Urinary bladder (tissue), 4 donors: ENCODE results near the gene MAP2K5. TPM values are rescaled to one million over a fixed set of nuclear protein-coding genes. Genes with fewer than 3 reads are reported as not detected.

Experiments used
- DNase-seq: peaks from one replicate; pipeline ENCODE4 v3.0.0-alpha.2; 2015; ENCODE audit errors: extremely low spot score
- H3K27ac ChIP-seq: one replicate; pipeline ENCODE4 v1.5.1; 2013; ENCODE audit warnings: low read depth, mild to moderate bottlenecking, moderate library complexity
- H3K36me3 ChIP-seq: one replicate; pipeline ENCODE4 v1.6.1; 2013; ENCODE audit warnings: mild to moderate bottlenecking, moderate library complexity; ENCODE audit not compliant: insufficient read depth
- H3K4me1 ChIP-seq: one replicate; pipeline ENCODE4 v1.6.1; 2013; ENCODE audit warnings: mild to moderate bottlenecking, moderate library complexity; ENCODE audit not compliant: insufficient read depth
- H3K4me3 ChIP-seq: one replicate; pipeline ENCODE4 v1.5.1; 2013; ENCODE audit warnings: low read depth, low read length
- WGBS: extraction: QIAGEN DNeasy Blood & Tissue Kit; methylation state at CpG from one replicate; pipeline ENCODE4 v1.1.7; 2013; 5-methylcytosine and 5-hydroxymethylcytosine counted together
- polyA plus RNA-seq: library from polyadenylated mRNA; stranded (reverse); fragments of 200-250 nt; gene quantifications from one replicate; pipeline ENCODE4 v1.2.3, GENCODE V29; 2013
- small RNA-seq: library from RNA; depleted of rRNA; stranded (forward); fragments of <200 nt; gene quantifications from one replicate; pipeline ENCODE3, GENCODE V24; 2014
- total RNA-seq: library from RNA; depleted of rRNA; stranded (reverse); fragments of >200 nt; gene quantifications from one replicate; pipeline ENCODE4 v1.2.3, GENCODE V29; 2014
- donor health status: healthy with polysubstance abuse.
- donor health status: healthy.

Gene MAP2K5
- total and polyA plus RNA-seq, 2 donors: 15.4 to 17.3 TPM

DNA sequence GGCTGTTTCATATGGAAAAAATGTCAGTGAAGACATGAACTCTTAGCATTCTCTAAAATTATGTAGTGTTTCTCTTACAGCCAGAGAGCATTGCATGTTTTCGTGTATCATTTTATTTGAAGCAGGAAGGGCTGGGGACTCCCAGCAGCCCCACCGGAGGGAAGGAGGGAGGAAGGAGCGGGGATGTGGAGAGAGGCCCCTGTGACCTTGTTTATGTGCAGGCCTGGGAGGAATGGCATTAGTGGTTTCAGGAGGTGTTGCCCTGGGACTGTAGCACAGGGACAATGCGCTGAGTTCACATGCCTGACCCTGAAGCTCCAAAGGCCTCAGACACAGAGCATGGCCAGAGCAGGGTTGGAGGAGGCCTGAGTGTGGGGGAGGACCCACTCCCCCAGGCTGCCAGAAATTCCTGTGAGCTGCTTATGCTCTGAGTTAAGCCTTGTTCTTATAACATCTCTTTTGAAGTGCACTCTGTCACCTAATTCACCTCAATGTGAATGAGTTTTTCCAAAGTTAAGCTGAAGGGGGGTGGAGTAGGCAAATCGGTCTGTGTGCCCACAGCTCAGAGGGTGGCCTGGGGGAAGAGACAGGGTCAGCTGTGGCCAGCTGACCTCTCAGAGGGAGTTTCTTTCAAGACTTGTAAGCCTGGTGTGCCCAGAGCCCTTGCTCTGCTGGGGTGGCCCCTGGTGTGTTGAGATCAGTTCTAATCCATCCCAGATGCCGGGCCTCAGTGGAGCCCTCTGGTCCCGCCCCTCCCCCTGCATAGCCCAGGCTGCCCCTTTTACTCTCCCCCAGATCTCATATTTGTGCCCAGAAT lies 301.3 kb downstream of the MAP2K5 start:
- DNase-seq: no peak
- no peaks in the 10 kb centered on the region for H3K4me1 ChIP-seq
- H3K4me3 ChIP-seq: no peak overlapping the region
- 66% methylated on average over 7 of the region's 7 CpGs for WGBS
- no peak overlapping the region for H3K27ac ChIP-seq
- no peaks in the 10 kb centered on the region for H3K36me3 ChIP-seq

DNA sequence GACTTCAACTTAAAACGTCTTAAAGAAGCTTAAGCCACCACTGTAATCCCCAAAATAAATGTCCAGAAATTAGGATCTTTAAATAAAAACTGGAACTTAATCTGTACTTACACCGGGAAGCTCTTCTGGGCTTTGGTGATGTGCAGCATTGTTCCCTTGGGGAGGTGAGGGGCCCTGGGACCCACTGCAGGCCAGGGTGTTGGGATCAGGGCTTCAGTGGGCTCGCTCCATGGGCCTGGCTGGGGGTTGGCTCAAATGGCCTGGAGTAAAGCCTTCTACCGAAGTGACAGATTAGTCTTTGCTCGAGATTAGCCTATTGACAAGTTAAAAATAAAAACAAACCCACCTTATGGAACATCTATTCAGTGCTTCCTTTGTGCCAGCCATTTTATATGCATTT lies 303.5 kb downstream of the MAP2K5 start:
- H3K4me1 ChIP-seq: no peaks in the 10 kb centered on the region
- no peak for DNase-seq
- WGBS: 88% methylated on average over 5 of the region's 5 CpGs
- no peak overlapping the region for H3K4me3 ChIP-seq
- H3K27ac ChIP-seq: no peak overlapping the region
- H3K36me3 ChIP-seq: no peaks in the 10 kb centered on the region

DNA sequence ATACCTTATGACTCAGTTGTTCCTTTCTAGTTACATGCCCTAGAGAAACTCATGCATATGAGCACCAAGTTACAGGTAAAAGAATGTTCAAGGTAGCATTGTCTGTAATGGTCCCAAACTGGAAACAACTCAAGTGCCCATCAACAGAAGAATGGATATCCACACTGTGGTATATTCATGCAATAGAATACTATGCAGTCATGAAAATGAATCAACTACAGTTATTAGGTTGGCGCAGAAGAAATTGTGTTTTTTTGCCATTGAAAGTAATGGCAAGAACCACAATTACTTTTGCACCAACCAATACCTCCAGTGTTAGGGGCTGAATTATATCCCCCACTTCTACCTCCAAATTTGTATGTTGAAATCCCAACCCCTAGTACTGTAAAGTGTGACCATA lies 307.0 kb downstream of the MAP2K5 start:
- WGBS: 100% methylated on average over 1 of the region's 1 CpG
- DNase-seq: no peak
- Histone ChIP-seq H3K4me3 (no peak overlapping the region), H3K36me3 (no peaks in the 10 kb centered on the region), H3K27ac (no peak overlapping the region), H3K4me1 (no peaks in the 10 kb centered on the region)

DNA sequence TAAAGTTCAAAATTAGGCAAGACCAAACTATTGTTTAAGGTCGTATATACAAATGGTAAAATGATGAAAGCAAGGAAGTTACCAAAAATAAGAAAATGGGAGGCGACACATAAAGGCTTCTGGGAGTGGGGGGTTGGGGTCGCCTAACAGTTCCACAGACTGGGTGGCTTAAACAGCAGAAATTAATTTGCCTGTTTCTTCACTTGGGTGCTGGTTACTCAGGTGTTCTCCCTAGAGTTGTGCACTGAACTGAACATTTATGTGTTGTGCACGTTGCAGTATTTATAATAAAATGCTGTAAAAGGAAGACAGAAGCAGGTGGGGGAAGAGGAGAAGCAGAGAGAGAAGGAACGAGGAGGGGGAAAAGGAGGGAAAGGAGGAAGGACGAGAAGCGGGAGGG lies 307.8 kb downstream of the MAP2K5 start:
- Histone ChIP-seq H3K4me1 (no peaks in the 10 kb centered on the region), H3K27ac (no peak overlapping the region), H3K4me3 (no peak overlapping the region), H3K36me3 (no peaks in the 10 kb centered on the region)
- 57% methylated on average over 7 of the region's 7 CpGs for WGBS
- DNase-seq: no peak

DNA sequence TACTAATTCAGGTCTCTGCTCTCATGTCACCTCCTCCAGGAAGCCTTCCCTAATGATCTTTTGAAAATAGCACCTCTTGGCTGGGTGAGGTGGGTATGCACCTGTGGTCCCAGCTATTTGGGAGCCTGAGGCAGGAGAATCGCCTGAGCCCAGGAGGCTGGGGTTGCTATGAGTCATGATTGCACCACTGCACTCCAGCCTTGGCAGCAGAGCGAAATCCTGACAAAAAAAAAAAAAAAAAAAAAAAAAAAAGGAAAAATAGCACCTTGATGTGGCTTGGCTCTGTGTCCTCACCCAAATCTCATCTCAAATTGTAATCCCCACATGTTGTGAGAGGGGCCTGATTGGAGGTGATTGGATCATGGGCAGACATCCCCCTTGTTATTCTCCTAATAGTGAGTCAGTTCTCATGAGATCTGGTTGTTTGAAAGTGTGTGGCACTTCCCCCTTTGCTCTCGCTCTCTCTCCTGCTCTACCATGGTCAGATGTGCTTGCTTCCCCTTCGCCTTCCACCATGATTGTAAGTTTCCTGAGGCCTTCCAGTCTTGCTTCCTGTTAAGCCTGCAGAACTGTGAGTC lies 308.6 kb downstream of the MAP2K5 start:
- Histone ChIP-seq H3K27ac (no peak overlapping the region), H3K4me1 (no peaks in the 10 kb centered on the region), H3K36me3 (no peaks in the 10 kb centered on the region), H3K4me3 (no peak overlapping the region)
- WGBS: 76% methylated on average over 4 of the region's 4 CpGs
- DNase-seq: no peak

DNA sequence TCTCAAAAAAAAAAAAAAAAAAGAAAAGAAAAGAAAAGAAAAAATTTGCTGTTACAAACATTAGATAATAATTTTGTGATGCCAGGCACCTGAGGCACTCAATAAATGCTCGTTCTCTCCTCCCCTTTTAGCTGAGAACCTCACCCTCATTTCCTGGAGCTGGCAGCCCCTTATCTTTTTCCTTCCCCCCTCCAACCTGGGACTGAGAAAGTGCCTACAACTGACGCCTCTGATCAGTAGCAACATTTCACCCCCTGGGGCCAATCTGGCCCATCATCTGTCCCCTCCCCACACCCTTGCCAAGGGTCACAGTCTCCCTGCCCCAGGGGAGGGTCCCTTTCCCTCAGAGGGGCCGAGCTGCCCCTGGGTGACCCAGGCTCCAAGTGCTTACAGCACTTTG lies 309.9 kb downstream of the MAP2K5 start:
- WGBS: 84% methylated on average over 3 of the region's 3 CpGs
- DNase-seq: no peak
- H3K36me3 ChIP-seq: no peaks in the 10 kb centered on the region
- no peaks in the 10 kb centered on the region for H3K4me1 ChIP-seq
- H3K27ac ChIP-seq: no peak overlapping the region
- no peak overlapping the region for H3K4me3 ChIP-seq

DNA sequence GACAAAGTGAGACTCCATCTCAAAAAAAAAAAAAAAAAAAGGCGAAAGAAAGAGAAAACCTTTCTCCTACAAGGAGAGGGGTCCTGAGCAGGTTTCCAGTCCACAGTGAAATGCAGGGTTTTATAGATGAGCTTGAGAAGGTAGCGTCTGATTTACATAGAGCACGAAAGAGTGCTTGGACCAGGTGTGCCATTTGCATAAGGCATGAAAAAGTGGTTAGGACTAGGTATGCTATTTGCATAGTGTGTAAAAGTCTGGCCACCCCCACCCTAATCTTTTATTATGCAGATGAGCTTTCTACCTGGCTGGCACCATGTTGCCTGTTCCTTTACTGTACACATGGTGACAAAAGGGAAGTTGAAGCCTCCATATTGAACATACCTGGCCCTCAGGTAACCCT lies 311.0 kb downstream of the MAP2K5 start:
- Histone ChIP-seq H3K36me3 (no peaks in the 10 kb centered on the region), H3K4me3 (no peak overlapping the region), H3K4me1 (no peaks in the 10 kb centered on the region), H3K27ac (no peak overlapping the region)
- no peak for DNase-seq
- 96% methylated on average over 3 of the region's 3 CpGs for WGBS

DNA sequence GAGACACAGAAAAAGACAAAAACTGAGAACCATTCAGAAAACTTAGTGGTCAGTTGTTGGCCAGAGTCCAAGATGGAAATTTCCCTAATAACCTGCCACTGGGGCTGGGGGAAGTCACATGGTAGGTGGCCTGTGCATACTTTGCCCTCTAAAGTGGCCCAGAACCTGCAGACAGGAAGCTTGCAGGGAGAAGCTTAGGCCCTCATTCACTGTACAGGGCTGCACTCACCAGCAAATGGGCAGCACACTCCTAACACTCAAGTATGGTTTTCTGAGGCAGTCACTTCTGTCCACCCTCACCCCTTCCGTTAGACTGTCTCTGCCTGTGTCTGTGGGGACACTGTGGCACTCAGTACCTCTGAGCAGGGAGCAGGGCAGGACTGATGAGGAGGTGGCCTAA lies 311.9 kb downstream of the MAP2K5 start:
- H3K4me1 ChIP-seq: no peaks in the 10 kb centered on the region
- WGBS: 83% methylated on average over 1 of the region's 1 CpG
- no peaks in the 10 kb centered on the region for H3K36me3 ChIP-seq
- no peak overlapping the region for H3K4me3 ChIP-seq
- H3K27ac ChIP-seq: no peak overlapping the region
- DNase-seq: no peak

DNA sequence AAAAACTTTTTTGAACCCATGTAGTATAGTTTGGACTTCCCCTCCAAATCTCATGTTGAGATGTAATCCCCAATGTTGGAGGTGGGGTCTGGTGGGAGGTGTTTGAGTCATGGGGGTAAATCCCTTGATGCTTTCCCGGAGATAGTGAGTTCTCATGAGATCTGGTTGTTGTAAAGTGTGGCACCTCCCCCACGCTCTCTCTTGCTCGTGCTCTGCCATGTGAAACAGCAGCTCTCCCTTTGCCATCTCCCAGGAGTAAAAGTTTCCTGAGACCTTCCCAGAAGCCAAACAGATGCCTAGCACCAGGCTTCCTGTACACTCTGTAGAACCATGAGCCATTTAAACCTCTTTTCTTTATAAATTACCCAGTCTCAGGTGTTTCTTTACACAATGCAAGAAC lies 313.3 kb downstream of the MAP2K5 start:
- Histone ChIP-seq H3K4me3 (no peak overlapping the region), H3K36me3 (no peaks in the 10 kb centered on the region), H3K4me1 (no peaks in the 10 kb centered on the region), H3K27ac (no peak overlapping the region)
- DNase-seq: no peak
- 72% methylated on average over 3 of the region's 3 CpGs for WGBS

Small RNAs within 50 kb of the gene (small RNA-seq; reads per million reads assigned to genes)
- gene RNU6-1: 0.18 reads per million

Other genes starting within 250 kb of the MAP2K5 start
- 5.1 TPM for gene C15orf61, start 21.6 kb upstream of the MAP2K5 start, total RNA-seq
- 5.2 TPM for gene C15orf61, start 21.6 kb upstream of the MAP2K5 start, polyA plus RNA-seq